DMS 273 treated with DMSO at 0.1 percent for 48 hours (cell line): Measurements from ENCODE around the gene TARDBP.
"Not testable (repeated sequence)": the region's sequence is repeated elsewhere in the genome, so short reads cannot be mapped to it uniquely, and the experiment has no call there.

Source experiments
- DNase-seq: peaks from one replicate; lab custom pipeline; 2025; lab: John Stamatoyannopoulos, UW

The TARDBP gene

DNA sequence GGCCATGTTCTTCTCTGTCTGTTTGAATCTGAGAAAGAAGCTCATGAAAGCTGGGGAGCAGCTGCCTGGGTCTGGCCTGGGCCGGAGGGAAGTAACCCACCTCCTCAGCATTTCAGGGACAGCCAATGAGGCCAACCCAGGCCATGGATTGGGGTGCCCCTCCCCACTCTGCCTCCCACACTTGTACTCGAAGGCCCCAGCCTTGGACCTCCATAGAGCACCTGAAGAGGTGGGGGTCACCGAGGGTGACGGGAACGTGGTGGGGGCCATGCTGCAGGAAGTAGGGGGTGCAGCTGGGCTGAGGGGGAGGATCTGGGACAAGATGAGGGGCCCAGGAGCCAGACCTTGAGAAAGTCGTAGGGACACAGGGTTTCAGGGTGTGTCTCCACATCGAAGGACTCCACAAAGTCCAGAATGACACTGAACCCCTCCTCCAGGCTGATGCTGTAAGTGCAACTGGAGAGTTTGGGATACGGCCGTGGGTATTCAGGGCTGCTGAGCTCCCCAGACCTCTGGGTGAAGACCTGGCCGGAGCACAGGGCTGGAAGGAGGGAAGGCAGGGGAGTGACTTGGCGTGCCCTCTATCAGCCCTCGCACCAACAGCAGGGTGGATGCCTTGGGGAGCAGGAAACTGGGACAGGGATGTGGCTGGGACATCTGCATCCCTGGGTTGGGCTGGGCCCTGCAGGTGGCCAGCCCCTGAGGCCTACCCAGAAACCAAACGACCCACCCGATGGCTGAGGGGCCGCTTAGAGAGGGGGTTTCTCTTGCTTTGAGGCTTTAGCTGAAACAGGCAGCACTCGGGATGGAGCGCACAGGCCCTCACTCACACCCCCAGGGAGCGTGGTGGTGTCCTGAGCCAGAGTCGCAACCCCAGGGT is 30.8 kb downstream of the TARDBP start:
- no peak for DNase-seq

DNA sequence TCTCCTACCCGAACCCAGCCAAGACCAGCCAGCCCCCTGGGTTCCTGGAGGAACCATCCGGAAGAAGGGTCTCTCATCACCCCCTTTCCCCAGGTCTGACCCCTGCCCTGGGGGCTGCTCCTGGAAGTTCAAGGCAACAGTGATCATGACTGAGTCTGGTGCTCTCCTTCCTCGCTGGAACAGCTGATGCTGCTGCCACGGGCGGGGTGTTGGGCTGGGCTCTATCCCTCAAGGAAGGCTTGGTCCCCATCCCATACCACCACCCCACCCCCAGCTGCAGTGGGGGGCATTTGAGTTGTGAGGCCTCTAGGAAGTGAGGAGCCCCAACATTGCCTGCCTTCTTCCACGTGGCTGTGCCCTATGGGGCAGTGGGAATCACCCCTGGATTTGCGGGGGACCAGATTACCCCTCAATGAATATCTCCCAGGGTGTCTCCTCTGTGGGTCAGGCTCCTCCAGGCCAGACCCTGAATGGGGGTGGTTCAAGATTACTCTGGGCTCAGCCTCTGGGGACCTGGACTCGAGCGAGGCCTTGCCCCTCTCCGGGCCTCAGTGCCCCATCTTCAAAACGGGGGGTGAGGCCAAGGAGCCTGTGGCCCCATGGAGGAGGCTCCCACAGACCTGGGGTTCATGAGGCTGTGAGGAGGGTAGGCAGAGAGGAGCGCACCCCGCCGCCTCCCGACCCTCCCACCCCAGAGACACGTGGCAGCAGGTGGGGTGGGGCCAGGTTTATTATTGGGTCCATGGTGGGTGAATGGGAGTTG is 31.8 kb downstream of the TARDBP start:
- DNase-seq: no peak

DNA sequence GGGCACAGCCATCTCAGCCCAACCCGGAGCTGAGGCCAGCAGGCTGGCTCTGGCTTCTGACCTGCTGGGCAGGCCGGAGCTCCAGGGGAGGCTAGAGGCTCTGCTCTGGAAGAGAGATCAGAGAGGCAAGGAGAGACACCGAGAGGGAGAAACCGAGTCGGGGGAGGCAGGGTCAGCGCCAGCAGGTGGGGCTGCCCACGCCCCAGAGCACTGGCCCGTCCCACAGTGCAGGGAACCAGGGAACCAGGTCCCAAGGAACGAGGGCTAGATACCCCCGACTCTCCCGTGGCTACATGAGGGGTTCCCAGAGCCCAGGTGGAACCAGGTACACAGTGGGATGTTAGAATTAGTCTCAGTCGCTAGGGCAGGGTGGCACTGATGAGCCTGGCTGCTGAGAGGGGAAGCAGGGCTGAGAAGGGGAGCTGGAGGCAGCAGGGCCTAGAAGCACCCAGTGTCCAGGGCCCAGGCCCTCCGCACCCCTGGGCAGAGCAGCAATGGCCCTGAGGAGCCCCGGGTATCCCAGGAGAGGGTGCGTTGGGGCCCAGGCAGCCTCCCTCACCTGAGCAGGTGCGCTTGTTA is 32.5 kb downstream of the TARDBP start:
- no peak for DNase-seq

DNA sequence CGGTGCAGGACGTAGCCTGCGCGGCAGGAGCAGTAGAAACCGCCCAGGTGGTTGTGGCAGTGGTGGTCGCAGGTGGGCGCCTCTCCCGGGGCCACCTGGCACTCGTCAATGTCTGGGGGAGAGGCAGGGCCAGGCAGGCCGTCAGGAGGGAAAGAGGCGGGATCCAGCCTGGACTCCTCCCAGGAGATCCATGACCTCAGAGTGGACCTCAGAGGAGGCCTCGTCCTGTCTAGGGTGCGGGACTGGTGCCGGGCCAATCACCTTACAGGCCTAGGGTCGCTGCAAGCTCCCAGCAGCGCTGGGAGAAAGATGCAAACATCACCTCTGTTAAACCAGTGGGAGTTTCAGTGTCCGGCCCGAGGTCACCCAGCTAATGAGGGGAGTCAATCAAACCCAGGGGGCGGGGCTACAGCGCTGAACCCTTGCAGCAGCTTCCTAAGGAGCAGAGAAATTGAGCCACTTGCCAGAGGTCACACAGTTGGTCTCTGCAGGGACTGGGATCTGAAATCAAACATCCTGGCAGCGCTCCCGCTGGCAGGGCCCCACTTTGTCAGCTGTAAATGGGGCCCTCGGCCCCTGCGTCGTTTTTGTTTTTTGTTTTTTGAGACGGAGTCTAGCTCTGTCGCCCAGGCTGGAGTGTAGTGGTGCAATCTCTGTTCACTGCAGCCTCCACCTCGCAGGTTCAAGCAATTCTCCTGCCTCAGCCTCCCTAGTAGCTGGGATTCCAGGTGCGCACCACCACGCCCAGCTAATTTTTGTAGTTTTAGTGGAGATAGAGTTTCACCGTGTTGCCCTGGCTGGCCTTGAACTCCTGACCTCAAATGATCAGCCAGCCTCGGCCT is 33.2 kb downstream of the TARDBP start:
- DNase-seq: no peak

GRCh38 chr1:11046270-11046566 is 33.8 kb downstream of the TARDBP start:
- no peak for DNase-seq

GRCh38 chr1:11046625-11047365 is 34.3 kb downstream of the TARDBP start, which contains the start of gene MASP2:
Gene MASP2 (minus strand): TSS chr1:11047239. CDS start chr1:11047207, 32 bp downstream.
- DNase-seq: no peak

- not testable (repeated sequence) for DNase-seq
Observed at GRCh38 chr1:11051121-11051520, 38.7 kb downstream of the TARDBP start.

- no peak for DNase-seq
Observed at GRCh38 chr1:11051781-11052511, 39.5 kb downstream of the TARDBP start.

DNA sequence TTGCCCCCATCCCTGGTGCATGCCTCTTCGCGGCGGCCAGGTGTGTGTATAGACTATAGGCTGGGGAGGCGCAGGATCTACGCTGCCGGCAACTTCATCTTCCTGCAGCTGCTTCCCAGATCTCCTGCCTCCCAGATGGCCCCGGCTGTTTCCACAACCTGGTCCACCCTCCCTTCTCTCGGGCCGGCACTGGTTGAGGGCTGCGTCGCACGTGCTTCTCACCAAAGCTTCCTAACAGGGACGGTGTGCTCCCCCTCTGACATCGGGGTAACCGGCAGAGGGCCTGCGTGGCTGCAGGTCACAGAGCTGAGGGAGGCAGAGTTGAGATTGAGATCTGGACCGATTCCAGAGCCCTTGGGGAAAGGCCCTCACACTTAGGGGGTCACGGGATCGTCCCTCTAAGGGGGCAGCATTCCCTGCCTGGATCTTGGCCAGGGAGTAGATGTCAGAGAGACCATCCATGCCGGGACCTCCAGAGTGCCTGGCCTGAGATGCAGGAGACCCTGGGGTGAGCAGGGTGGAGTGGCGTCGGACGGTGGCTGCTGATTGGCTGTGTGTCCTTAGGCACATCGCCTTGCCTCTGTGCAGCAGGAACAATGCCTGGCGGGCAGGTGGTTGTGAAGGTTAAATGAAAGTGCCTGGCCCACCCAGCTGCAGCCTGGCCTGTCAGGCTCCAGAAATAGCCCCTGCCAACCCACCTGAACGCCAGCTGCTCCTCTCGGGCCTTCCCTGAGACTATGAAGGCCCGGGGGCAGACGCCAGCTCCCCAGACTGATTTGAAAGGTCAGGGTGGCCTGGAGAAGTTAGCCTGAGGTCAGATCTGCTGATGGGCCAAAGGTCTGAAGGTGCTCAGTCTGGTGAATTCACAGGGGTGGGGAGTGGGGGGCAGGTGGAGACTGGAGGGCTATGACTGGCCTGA is 40.6 kb downstream of the TARDBP start:
- DNase-seq: peak; percentile 66

- DNase-seq: no peak
Observed at GRCh38 chr1:11053758-11054137, 41.3 kb downstream of the TARDBP start.

DNA sequence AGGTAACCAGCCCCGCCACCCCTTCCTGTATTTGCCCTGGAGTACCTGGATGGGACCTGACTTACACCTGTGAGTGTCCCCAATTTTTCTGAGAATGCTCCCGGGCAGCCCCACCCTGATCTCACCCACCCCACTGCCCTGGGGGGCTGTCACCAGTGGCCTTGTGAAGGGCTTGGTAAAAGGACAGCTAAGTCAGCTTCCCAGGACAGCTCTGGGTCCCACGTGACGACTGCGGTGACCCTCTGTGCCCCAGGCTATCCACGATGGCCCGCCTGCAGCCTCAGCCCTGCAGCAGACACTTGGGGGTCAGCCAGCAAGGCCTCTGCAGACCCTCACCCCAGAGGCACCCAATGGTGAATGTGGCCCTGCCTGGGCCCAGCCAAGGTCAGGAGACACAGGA is 41.7 kb downstream of the TARDBP start:
- no peak for DNase-seq

DNA sequence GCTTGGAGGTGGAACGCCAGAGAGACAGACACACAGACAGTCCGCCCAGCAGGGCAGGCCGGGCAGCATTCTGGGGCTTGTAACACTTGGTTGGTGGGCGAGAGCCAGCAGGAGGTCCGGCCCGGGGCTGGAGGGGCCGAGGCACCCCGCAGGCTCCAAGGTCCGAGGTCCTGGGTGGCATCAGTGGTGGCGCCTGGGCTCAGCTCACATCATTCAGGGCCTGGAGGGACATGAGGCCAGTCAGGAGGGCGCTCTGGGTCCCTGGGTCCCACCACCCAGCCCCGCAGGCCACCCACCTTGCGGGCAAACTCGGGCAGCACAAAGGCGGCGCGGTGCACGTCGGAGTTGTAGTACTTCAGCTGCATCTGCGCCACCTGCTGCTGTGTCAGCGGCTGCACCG is 42.2 kb downstream of the TARDBP start:
- no peak for DNase-seq

DNA sequence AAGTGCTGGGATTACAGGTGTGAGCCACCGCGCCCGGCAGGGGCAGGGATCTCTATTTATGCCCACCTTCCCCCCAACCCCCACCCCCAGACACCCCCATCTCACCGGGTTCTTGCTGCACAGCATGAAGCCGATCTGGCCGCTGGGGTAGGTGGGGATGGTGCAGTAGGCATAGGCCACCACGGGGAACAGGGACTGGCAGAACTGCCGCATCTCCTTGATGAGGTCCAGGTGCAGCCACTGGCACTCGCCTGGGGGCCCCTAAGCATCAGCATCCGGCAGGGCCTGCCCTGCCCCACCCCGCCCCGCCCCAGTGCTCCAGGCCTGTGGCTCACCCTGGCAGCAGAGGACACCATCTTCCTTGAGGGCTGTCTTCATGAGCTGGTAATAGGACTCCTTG is 43.2 kb downstream of the TARDBP start:
- no peak for DNase-seq

DNA sequence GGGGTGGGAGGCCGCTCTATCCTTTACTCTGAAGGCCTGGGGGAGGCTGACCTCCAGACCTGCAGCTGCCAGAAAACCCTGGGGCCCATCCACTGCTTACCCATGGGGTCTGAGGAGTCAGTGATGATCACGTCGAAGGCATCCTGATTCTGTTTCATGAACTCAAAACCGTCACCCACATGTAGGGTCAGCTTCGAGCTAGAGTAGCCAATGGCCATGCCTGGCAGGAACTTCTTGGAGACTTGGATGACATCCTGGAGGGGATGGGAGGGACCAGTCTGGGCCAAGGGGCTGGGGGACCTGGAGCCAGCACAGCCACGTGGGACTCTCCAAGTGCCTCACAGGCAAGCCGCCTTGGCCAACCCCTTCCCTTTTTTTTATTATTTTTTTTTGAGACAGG is 44.0 kb downstream of the TARDBP start:
- no peak for DNase-seq

DNA sequence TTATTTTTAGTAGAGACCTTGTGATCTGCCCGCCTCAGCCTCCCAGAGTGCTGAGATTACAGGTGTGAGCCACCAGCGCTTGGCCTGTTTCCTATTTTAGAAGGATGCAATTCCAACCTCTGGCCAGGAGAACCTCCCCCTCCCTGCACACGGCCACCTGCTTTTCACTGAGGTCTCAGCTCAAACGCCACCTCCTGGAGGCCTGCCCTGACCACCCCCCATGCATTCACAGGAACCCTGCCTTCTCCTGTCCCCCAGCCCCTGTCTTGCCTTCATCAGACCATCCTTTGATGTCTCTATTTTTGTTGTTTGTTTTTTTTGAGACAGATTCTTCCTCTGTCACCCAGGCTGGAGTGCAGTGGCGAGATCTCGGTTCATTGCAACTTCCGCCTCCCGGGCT is 45.0 kb downstream of the TARDBP start:
- DNase-seq: no peak

DNA sequence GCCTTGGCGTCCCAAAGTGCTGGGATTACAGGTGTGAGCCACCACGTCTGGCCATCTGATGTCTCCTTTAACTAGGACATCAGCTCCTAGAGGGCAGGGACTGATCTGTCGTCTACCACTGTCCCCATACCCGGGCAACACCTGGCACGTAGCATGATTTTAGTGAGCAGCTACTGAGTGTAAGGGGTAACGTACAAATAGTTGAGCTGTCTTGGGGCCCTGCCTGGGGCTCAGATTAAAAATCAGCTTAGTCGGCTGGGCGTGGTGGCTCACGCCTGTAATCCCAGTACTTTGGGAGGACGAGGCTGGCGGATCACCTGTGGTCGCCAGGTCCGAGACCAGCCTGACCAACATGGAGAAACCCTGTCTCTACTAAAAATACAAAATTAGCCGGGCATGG is 45.6 kb downstream of the TARDBP start:
- no peak for DNase-seq

DNA sequence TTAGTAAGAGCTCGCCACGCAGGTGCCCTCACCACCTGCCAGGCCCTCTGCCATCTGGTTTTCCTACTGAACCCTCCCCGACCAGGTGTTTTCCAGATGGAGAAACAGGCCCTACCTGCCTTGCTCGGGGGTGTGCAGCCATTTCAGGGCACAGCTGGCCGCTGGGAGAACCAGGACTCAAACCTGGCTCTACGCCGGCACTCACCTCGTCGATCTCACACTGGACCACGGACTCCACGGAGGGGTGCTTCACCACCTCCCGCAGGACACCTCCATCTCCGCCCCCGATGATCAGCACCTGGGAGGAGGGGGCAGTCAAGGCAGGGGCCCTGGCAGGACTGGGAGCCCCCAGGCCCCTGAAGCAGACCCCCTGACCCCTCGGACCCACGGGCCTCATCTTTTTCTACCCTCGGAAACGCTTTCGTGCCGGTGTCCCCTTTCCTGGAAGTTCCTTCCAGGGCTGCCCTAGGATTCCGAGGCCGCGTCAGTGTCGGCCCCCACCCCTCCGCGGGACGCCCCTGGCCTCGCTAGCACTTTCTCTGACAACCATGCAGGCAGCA is 46.2 kb downstream of the TARDBP start:
- DNase-seq: no peak

DNA sequence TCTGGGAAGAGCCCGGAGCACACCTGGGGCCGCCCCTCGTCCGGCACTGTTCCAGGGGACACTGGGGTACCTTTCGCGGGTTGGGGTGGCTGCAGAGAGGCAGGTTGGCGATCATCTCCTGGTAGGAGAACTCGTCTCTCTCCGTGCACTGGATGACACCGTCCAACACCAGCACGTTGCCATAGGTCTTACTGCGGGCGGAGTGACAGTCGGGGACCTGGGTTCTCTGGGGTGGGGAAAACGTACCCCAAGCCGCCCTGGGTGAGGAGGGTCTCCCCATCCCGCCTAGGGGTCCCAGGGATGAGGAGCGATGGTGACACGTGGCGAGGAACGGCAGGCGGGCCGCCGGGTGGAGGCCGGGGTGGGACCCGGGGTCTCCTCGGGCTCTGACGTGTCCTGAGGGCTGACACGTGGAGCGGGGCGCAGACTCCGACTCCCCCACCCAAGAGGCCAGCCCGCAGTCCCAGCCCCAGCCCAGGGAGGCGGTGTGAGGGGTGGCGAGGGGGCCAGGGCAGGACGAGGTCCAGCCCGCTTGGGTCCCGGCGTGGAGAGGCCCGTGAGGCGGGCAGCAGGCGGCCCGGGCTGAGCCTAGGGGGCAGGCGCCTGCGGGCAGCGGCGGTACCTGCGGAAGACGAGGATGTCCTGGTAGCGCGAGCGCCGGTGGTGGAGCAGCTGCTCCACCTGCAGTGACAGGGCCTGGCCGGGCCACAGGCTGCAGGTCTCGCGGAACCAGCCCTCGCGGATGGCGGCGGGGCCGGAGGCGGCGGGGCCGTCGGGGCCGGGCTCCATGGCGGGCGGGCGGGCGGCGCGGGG is 46.9 kb downstream of the TARDBP start:
- DNase-seq: no peak
